Ishikawa (cell line): ENCODE measurements around the gene PDP2.
A peak's percentile ranks its signal among the peaks of the same experiment; 100 is the strongest.

Source experiments
- CEBPB ChIP-seq: IDR thresholded peaks from 2 replicates; pipeline ENCODE4 v1.6.1; 2012
- CREB1 ChIP-seq: IDR thresholded peaks from 2 replicates; pipeline ENCODE4 v1.6.1; 2012; ENCODE audit warnings: low read depth
- EGR1 ChIP-seq: IDR thresholded peaks from 2 replicates; pipeline ENCODE4 v1.6.1; 2012
- EP300 ChIP-seq: IDR thresholded peaks from 2 replicates; pipeline ENCODE4 v1.6.1; 2012; ENCODE audit warnings: borderline replicate concordance
- FOXM1 ChIP-seq: IDR thresholded peaks from 2 replicates; pipeline ENCODE4 v1.6.1; 2012; ENCODE audit warnings: low read depth, borderline replicate concordance
- MAX ChIP-seq: IDR thresholded peaks from 2 replicates; pipeline ENCODE4 v1.6.1; 2012
- NFIC ChIP-seq: IDR thresholded peaks from 2 replicates; pipeline ENCODE4 v1.6.1; 2012
- RAD21 ChIP-seq: IDR thresholded peaks from 2 replicates; pipeline ENCODE4 v1.6.1; 2012; ENCODE audit warnings: low read depth
- TAF1 ChIP-seq: IDR thresholded peaks from 2 replicates; pipeline ENCODE4 v1.6.1; 2012; ENCODE audit warnings: low read depth, mild to moderate bottlenecking
- TCF12 ChIP-seq: IDR thresholded peaks from 2 replicates; pipeline ENCODE4 v1.6.1; 2012; ENCODE audit warnings: low read depth
- TEAD4 ChIP-seq: IDR thresholded peaks from 2 replicates; pipeline ENCODE4 v1.6.1; 2012
- YY1 ChIP-seq: IDR thresholded peaks from 2 replicates; pipeline ENCODE4 v1.6.1; 2012; ENCODE audit warnings: low read depth
- ZBTB7A ChIP-seq: IDR thresholded peaks from 2 replicates; pipeline ENCODE4 v1.6.1; 2012; ENCODE audit warnings: low read depth
- TF ChIP-seq, protein P1 (sequence below): IDR thresholded peaks from 2 replicates; pipeline ENCODE4 v1.6.1; 2012; ENCODE audit warnings: low read depth, mild to moderate bottlenecking
- TF ChIP-seq, protein P2 (sequence below): IDR thresholded peaks from 2 replicates; pipeline ENCODE4 v1.6.1; 2012

PDP2 gene

GRCh38 chr16:66844009-66844341 lies 36.3 kb upstream of the PDP2 start:
- TF ChIP-seq MAX, result no peak
- no peak for TF ChIP-seq EGR1
- no peak for TF ChIP-seq CEBPB
- no peak for TF ChIP-seq EP300
- TF ChIP-seq TEAD4, result no peak
- no peak for TF ChIP-seq FOXM1
- TF ChIP-seq, protein P1, sequence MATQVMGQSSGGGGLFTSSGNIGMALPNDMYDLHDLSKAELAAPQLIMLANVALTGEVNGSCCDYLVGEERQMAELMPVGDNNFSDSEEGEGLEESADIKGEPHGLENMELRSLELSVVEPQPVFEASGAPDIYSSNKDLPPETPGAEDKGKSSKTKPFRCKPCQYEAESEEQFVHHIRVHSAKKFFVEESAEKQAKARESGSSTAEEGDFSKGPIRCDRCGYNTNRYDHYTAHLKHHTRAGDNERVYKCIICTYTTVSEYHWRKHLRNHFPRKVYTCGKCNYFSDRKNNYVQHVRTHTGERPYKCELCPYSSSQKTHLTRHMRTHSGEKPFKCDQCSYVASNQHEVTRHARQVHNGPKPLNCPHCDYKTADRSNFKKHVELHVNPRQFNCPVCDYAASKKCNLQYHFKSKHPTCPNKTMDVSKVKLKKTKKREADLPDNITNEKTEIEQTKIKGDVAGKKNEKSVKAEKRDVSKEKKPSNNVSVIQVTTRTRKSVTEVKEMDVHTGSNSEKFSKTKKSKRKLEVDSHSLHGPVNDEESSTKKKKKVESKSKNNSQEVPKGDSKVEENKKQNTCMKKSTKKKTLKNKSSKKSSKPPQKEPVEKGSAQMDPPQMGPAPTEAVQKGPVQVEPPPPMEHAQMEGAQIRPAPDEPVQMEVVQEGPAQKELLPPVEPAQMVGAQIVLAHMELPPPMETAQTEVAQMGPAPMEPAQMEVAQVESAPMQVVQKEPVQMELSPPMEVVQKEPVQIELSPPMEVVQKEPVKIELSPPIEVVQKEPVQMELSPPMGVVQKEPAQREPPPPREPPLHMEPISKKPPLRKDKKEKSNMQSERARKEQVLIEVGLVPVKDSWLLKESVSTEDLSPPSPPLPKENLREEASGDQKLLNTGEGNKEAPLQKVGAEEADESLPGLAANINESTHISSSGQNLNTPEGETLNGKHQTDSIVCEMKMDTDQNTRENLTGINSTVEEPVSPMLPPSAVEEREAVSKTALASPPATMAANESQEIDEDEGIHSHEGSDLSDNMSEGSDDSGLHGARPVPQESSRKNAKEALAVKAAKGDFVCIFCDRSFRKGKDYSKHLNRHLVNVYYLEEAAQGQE, result no peak
- no peak for TF ChIP-seq RAD21
- TF ChIP-seq, protein P2, sequence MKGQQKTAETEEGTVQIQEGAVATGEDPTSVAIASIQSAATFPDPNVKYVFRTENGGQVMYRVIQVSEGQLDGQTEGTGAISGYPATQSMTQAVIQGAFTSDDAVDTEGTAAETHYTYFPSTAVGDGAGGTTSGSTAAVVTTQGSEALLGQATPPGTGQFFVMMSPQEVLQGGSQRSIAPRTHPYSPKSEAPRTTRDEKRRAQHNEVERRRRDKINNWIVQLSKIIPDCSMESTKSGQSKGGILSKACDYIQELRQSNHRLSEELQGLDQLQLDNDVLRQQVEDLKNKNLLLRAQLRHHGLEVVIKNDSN, result no peak
- TF ChIP-seq CREB1, result no peak
- no peak for TF ChIP-seq TCF12
- no peak for TF ChIP-seq TAF1
- no peak for TF ChIP-seq NFIC

DNA sequence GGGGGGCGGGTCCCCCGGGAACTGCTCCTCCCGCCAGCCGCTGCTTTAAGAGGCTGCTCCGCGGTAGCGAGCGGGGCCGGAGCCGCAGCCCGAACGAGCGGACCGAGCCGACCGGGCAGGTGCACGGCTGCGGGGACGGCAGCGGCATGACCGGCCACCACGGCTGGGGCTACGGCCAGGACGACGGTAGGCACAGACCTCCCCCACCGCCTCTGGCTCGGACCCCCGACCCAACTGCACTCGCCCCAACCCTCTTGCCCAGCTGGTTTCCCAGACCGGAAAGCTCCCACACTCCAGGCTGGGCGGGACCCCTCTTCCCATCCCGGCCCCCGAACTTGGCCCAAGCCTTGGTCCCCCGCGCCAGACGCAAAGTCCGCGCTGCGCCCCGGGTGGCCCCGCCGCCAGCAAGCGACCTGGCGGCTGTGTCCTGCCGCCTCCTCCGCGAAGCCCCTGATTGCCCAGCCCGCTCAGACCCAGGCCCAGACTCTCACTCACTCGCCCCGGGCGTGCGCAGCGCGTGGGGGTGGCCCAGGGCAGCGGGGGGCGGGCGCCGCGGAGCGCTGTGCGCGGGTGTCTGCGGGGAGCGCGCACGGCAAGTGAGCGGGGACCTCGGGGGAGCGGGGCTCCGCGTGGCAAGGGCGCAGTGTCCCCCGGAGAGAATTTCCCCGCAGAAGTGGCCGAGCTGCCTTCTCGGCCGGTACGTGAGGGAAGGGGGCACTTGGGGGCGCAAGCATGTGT lies 35.8 kb upstream of the PDP2 start, which contains the start of gene CA7:
Gene CA7 (plus strand): TSS at position 73 of the 738 bp plus-strand sequence. CDS start 74 bp downstream, at position 147.
- TF ChIP-seq EGR1 (no peak), EP300 (no peak), CEBPB (no peak), NFIC (no peak), CREB1 (no peak), TEAD4 (no peak), FOXM1 (no peak), TAF1 (0 out of 2 replicates have a peak, but pooled peaks have one; percentile 3), TCF12 (no peak), MAX (no peak), ZBTB7A (peak; percentile 56; the same call in 1 of the 2 replicates), RAD21 (no peak), YY1 (no peak)
- TF ChIP-seq, protein P2, result no peak
- TF ChIP-seq, protein P1, result no peak

- TF ChIP-seq, protein P2, result no peak
- TF ChIP-seq ZBTB7A, result no peak
- no peak for TF ChIP-seq MAX
- TF ChIP-seq FOXM1, result no peak
- no peak for TF ChIP-seq EGR1
- no peak for TF ChIP-seq TAF1
- no peak for TF ChIP-seq RAD21
- no peak for TF ChIP-seq CEBPB
- no peak for TF ChIP-seq NFIC
- TF ChIP-seq CREB1, result no peak
- no peak for TF ChIP-seq EP300
Observed at GRCh38 chr16:66845080-66845410, 35.3 kb upstream of the PDP2 start.

DNA sequence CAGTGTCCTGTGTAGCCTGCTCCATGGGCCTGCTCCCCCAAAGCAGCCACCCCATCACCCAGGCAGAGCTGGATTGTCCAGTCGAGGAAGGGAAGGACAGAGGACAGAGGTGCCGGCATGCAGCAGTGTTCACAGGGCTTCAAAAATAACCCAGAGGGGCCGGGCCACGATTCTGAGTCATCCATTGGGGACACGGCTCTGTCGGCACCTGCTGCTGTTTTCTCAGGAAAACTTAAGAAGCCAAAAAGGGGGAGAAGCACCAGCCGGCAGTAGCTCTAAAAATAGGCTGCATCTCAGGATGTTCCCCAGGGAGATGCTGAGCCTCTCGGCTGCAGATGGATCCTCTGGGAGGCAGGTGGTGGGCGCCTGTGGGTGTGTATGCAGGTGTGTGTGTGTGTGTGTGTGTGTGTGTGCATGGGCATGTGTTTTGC lies 34.5 kb upstream of the PDP2 start:
- TF ChIP-seq, protein P2, result no peak
- TF ChIP-seq ZBTB7A (no peak), NFIC (no peak), CEBPB (no peak), MAX (no peak), FOXM1 (no peak), EGR1 (no peak), TEAD4 (no peak), RAD21 (no peak), CREB1 (no peak), YY1 (no peak), TCF12 (no peak), TAF1 (no peak), EP300 (no peak)
- TF ChIP-seq, protein P1, result no peak
